Chondrocyte (in vitro differentiated cells): ENCODE data around the gene TMEM108. TPM values are rescaled to one million over a fixed set of nuclear protein-coding genes. Genes with fewer than 3 reads are reported as not detected.

ENCODE experiments used
- DNase-seq: peaks from one replicate; pipeline ENCODE4 v3.0.0; 2021; ENCODE audit warnings: mixed read lengths, low spot score
- H3K27ac Mint-ChIP-seq: one replicate; pipeline ENCODE4 v1.8.0; 2021; ENCODE audit warnings: mild to moderate bottlenecking, moderate library complexity, mixed read lengths; ENCODE audit not compliant: unreplicated experiment
- H3K27me3 Mint-ChIP-seq: 2 replicates; pipeline ENCODE4 v1.8.0; 2021; ENCODE audit warnings: low read depth, mixed read lengths
- H3K36me3 Mint-ChIP-seq: 2 replicates; pipeline ENCODE4 v1.8.0; 2021; ENCODE audit warnings: low read depth, mixed read lengths
- H3K4me1 Mint-ChIP-seq: 2 replicates; pipeline ENCODE4 v1.8.0; 2021; ENCODE audit warnings: low read depth, mild to moderate bottlenecking, mixed read lengths
- H3K4me3 Mint-ChIP-seq: one replicate; pipeline ENCODE4 v1.8.0; 2021; ENCODE audit warnings: mild to moderate bottlenecking, moderate library complexity, mixed read lengths; ENCODE audit not compliant: unreplicated experiment
- H3K9me3 Mint-ChIP-seq: 2 replicates; pipeline ENCODE4 v1.8.0; 2021; ENCODE audit warnings: low read depth, mixed read lengths
- CTCF ChIP-seq: fragments of 200-600 bp; sonication (generic); IDR thresholded peaks from 2 replicates; pipeline ENCODE4 v1.5.0; 2021; ENCODE audit warnings: antibody characterized with exemption, mild to moderate bottlenecking, moderate library complexity
- total RNA-seq: library from RNA; stranded (reverse); gene quantifications from 3 replicates; pipeline ENCODE4 v1.2.1, GENCODE V29; 2021

The TMEM108 gene
- total RNA-seq, 1 donor from 2014 or later, result 5.6 TPM

- Mint-ChIP-seq H3K27ac (no peak overlapping the region), H3K36me3 (peaks cover 3% of the 10 kb centered on the region), H3K9me3 (peaks cover 9% of the 10 kb centered on the region), H3K4me1 (peaks cover 7% of the 10 kb centered on the region), H3K27me3 (peaks cover 7% of the 10 kb centered on the region), H3K4me3 (no peak overlapping the region)
- no peak for DNase-seq
- TF ChIP-seq CTCF, result no peak
Measured at GRCh38 chr3:133079621-133080020, 41.4 kb downstream of the TMEM108 start.

GRCh38 chr3:133081016-133081415, 42.8 kb downstream of the TMEM108 start:
- no peak overlapping the region for H3K4me3 Mint-ChIP-seq
- H3K4me1 Mint-ChIP-seq, result peaks cover 7% of the 10 kb centered on the region
- DNase-seq, result no peak
- peaks cover 3% of the 10 kb centered on the region for H3K36me3 Mint-ChIP-seq
- TF ChIP-seq CTCF, result no peak
- no peak overlapping the region for H3K27ac Mint-ChIP-seq
- peaks cover 2% of the 10 kb centered on the region for H3K27me3 Mint-ChIP-seq
- peaks cover 9% of the 10 kb centered on the region for H3K9me3 Mint-ChIP-seq

GRCh38 chr3:133083395-133083794, 45.2 kb downstream of the TMEM108 start:
- Mint-ChIP-seq H3K9me3 (peaks cover 9% of the 10 kb centered on the region), H3K27me3 (peaks cover 2% of the 10 kb centered on the region), H3K4me1 (peaks cover 7% of the 10 kb centered on the region), H3K27ac (peak overlapping the region; percentile 13), H3K36me3 (peaks cover 3% of the 10 kb centered on the region), H3K4me3 (no peak overlapping the region)
- no peak for TF ChIP-seq CTCF
- DNase-seq, result no peak

- DNase-seq, result no peak
- no peak for TF ChIP-seq CTCF
- Mint-ChIP-seq H3K27me3 (peaks cover 5% of the 10 kb centered on the region), H3K4me1 (peaks cover 6% of the 10 kb centered on the region), H3K4me3 (no peak overlapping the region), H3K27ac (no peak overlapping the region), H3K9me3 (no peaks in the 10 kb centered on the region), H3K36me3 (no peaks in the 10 kb centered on the region)
Measured at GRCh38 chr3:133089906-133090485, 51.8 kb downstream of the TMEM108 start.

GRCh38 chr3:133092681-133093080, 54.5 kb downstream of the TMEM108 start:
- Mint-ChIP-seq H3K27ac (peak overlapping the region; percentile 27), H3K27me3 (peaks cover 5% of the 10 kb centered on the region), H3K36me3 (no peaks in the 10 kb centered on the region), H3K4me3 (no peak overlapping the region), H3K9me3 (no peaks in the 10 kb centered on the region), H3K4me1 (peaks cover 11% of the 10 kb centered on the region)
- TF ChIP-seq CTCF, result no peak
- no peak for DNase-seq
